Activated CD4-positive, alpha-beta T cell treated with anti-CD3 and anti-CD28 coated beads, Interleukin-2, amount 50 U/mL, for 48 hours (primary cell): ENCODE data around the gene BCL2.
A peak's percentile ranks its signal among the peaks of the same experiment; 100 is the strongest.

Experiments used
- DNase-seq, 2 experiments: peaks; one replicate each; pipeline ENCODE4 v3.0.0-alpha.2; 2020

BCL2 gene

GRCh38 chr18:63257453-63257852 is 62.1 kb downstream of the BCL2 start:
- no peak for DNase-seq

GRCh38 chr18:63255435-63255834 is 64.1 kb downstream of the BCL2 start:
- DNase-seq = no peak

GRCh38 chr18:63254716-63255399 is 64.7 kb downstream of the BCL2 start:
- DNase-seq = no peak

- DNase-seq = no peak
Observed at GRCh38 chr18:63253428-63254372, 65.9 kb downstream of the BCL2 start.

- DNase-seq = no peak
Observed at GRCh38 chr18:63253014-63253413, 66.6 kb downstream of the BCL2 start.

GRCh38 chr18:63249771-63250170 is 69.8 kb downstream of the BCL2 start:
- DNase-seq = no peak

- no peak for DNase-seq
Observed at GRCh38 chr18:63247926-63248325, 71.6 kb downstream of the BCL2 start.

GRCh38 chr18:63247506-63247905 is 72.1 kb downstream of the BCL2 start:
- no peak for DNase-seq

GRCh38 chr18:63245600-63245999 is 74.0 kb downstream of the BCL2 start:
- no peak for DNase-seq

- no peak for DNase-seq
Observed at GRCh38 chr18:63244607-63245006, 75.0 kb downstream of the BCL2 start.

GRCh38 chr18:63241760-63242159 is 77.8 kb downstream of the BCL2 start:
- DNase-seq = no peak

GRCh38 chr18:63241317-63241712 is 78.3 kb downstream of the BCL2 start:
- no peak for DNase-seq

GRCh38 chr18:63240531-63241316 is 78.8 kb downstream of the BCL2 start:
- DNase-seq = no peak

GRCh38 chr18:63238693-63239075 is 80.9 kb downstream of the BCL2 start:
- no peak for DNase-seq

GRCh38 chr18:63237881-63238692 is 81.5 kb downstream of the BCL2 start:
- no peak for DNase-seq

GRCh38 chr18:63236921-63237846 is 82.4 kb downstream of the BCL2 start:
- no peak for DNase-seq

- no peak for DNase-seq
Observed at GRCh38 chr18:63236406-63236805, 83.2 kb downstream of the BCL2 start.

GRCh38 chr18:63235920-63236319 is 83.6 kb downstream of the BCL2 start:
- DNase-seq = peak in 1 of 2 experiments; percentile 32

- DNase-seq = no peak
Observed at GRCh38 chr18:63234841-63235240, 84.7 kb downstream of the BCL2 start.

- no peak for DNase-seq
Observed at GRCh38 chr18:63234432-63234831, 85.1 kb downstream of the BCL2 start.

- peak; percentile 37 to 47 for DNase-seq
Observed at GRCh38 chr18:63233334-63233733, 86.2 kb downstream of the BCL2 start.
